Peyer's patch (tissue), 4 donors: ENCODE data around the gene AKAP6. TPM values are rescaled to one million over a fixed set of nuclear protein-coding genes. Genes with fewer than 3 reads are reported as not detected.
"Not testable (repeated sequence)": the region's sequence is repeated elsewhere in the genome, so short reads cannot be mapped to it uniquely, and the experiment has no call there.

Experiments
- DNase-seq, 3 donors: peaks; one replicate each; pipeline ENCODE4 v3.0.0-alpha.2; 2017 to 2019
- H3K27ac ChIP-seq, 4 donors: fragments of 200-600 bp; sonication (generic); one replicate each; pipeline ENCODE4 v1.5.1; 2016 to 2019
- H3K27me3 ChIP-seq, 2 donors: fragments of 200-600 bp; sonication (generic); one replicate each; pipeline ENCODE4 v1.5.1; 2019
- H3K36me3 ChIP-seq, 3 donors: fragments of 200-600 bp; sonication (generic); one replicate each; pipeline ENCODE4 v1.5.1; 2016 to 2019
- H3K4me1 ChIP-seq, 4 donors: fragments of 200-600 bp; sonication (generic); one replicate each; pipeline ENCODE4 v1.5.1; 2016 to 2019
- H3K4me3 ChIP-seq, 4 donors: fragments of 200-600 bp; sonication (generic); 1 replicate in 3 of 4; 2 replicates in 1 of 4; pipeline ENCODE4 v1.5.1; 2016 to 2019; ENCODE audit warnings: mild to moderate bottlenecking in 1 of 4
- H3K9me3 ChIP-seq, 4 donors: fragments of 200-600 bp; sonication (generic); one replicate each; pipeline ENCODE4 v1.5.1; 2016 to 2019; ENCODE audit warnings: mild to moderate bottlenecking in 1 of 4
- POLR2A ChIP-seq, 2 donors: fragments of 450-650 bp; IDR thresholded peaks; one replicate each; pipeline ENCODE4 v1.5.1; 2017; ENCODE audit warnings: antibody characterized with exemption in 2 of 2, mild to moderate bottlenecking in 2 of 2, moderate library complexity in 2 of 2
- total RNA-seq, 4 donors: library from RNA; depleted of rRNA; stranded (reverse); fragments of >200 nt; gene quantifications; one replicate each; pipeline ENCODE4 v1.1.0, GENCODE V29; 2016
- TF ChIP-seq, protein P1 (sequence below), 6 experiments: fragments of 450-650 bp in 4 of 6; fragments of 200-600 bp in 2 of 6; sonication (generic) in 1 of 6; IDR thresholded peaks; one replicate each; pipeline ENCODE4 v1.5.1; 2017 to 2019; ENCODE audit warnings: antibody characterized with exemption in 6 of 6, mild to moderate bottlenecking in 3 of 6, moderate library complexity in 1 of 6

The AKAP6 gene
- total RNA-seq, 4 donors from 2014 or later: 7.6 to 21.5 (median 12.2) TPM

DNA sequence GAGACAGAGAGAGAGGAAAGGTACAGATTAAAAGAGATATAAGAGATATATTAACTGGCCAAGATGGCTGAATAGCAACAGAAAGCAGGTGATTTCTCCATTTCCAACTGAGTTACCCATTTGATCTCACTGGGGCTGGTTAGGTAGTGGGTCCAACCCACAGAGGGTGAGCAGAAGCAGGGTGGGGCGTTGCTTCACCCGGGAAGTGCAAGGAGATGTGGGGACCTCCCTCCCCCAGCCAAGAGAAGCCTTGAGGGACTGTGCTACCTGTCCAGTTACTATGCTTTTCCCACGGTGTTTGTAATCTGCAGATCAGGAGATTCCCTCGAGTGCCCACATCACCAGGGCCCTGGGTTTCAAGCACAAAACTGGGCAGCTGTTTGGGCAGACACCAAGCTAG, 131.2 kb downstream of the AKAP6 start:
- H3K4me3 ChIP-seq: no peak overlapping the region
- no peak for TF ChIP-seq POLR2A (IDR thresholded peaks at IDR 0.05)
- TF ChIP-seq, protein P1, sequence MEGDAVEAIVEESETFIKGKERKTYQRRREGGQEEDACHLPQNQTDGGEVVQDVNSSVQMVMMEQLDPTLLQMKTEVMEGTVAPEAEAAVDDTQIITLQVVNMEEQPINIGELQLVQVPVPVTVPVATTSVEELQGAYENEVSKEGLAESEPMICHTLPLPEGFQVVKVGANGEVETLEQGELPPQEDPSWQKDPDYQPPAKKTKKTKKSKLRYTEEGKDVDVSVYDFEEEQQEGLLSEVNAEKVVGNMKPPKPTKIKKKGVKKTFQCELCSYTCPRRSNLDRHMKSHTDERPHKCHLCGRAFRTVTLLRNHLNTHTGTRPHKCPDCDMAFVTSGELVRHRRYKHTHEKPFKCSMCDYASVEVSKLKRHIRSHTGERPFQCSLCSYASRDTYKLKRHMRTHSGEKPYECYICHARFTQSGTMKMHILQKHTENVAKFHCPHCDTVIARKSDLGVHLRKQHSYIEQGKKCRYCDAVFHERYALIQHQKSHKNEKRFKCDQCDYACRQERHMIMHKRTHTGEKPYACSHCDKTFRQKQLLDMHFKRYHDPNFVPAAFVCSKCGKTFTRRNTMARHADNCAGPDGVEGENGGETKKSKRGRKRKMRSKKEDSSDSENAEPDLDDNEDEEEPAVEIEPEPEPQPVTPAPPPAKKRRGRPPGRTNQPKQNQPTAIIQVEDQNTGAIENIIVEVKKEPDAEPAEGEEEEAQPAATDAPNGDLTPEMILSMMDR (IDR thresholded peaks at IDR 0.05): no peak
- H3K27me3 ChIP-seq: no peaks in the 10 kb centered on the region
- no peak overlapping the region for H3K27ac ChIP-seq
- no peaks in the 10 kb centered on the region for H3K4me1 ChIP-seq
- no peaks in the 10 kb centered on the region for H3K36me3 ChIP-seq
- no peaks in the 10 kb centered on the region for H3K9me3 ChIP-seq
- no peak for DNase-seq

- H3K9me3 ChIP-seq, H3K4me3 ChIP-seq, H3K27me3 ChIP-seq, H3K4me1 ChIP-seq, DNase-seq, H3K27ac ChIP-seq, H3K36me3 ChIP-seq: not testable (repeated sequence)
These were observed 133.5 kb downstream of the AKAP6 start for GRCh38 chr14:32462553-32462952.

- Histone ChIP-seq H3K4me3 (no peak overlapping the region), H3K36me3 (no peaks in the 10 kb centered on the region), H3K27ac (peak overlapping the region in 1 of 4 donors; percentile 37), H3K4me1 (no peaks in the 10 kb centered on the region), H3K9me3 (no peaks in the 10 kb centered on the region), H3K27me3 (no peaks in the 10 kb centered on the region)
- no peak for DNase-seq
- no peak for TF ChIP-seq POLR2A (IDR thresholded peaks at IDR 0.05)
- TF ChIP-seq, protein P1 (IDR thresholded peaks at IDR 0.05): no peak
These were observed 139.9 kb downstream of the AKAP6 start for GRCh38 chr14:32468955-32469354.

GRCh38 chr14:32469388-32470160, 140.5 kb downstream of the AKAP6 start:
- no peak for DNase-seq
- Histone ChIP-seq H3K9me3 (no peaks in the 10 kb centered on the region), H3K4me1 (no peaks in the 10 kb centered on the region), H3K27me3 (no peaks in the 10 kb centered on the region), H3K36me3 (no peaks in the 10 kb centered on the region), H3K4me3 (no peak overlapping the region), H3K27ac (peak overlapping the region in 1 of 4 donors; percentile 37)
- TF ChIP-seq, protein P1 (IDR thresholded peaks at IDR 0.05): peak in 5 of 6 experiments; percentile 7 to 77 (median 66)
- no peak for TF ChIP-seq POLR2A (IDR thresholded peaks at IDR 0.05)

GRCh38 chr14:32470161-32470715, 141.1 kb downstream of the AKAP6 start:
- Histone ChIP-seq H3K27me3 (no peaks in the 10 kb centered on the region), H3K4me3 (no peak overlapping the region), H3K36me3 (no peaks in the 10 kb centered on the region), H3K9me3 (no peaks in the 10 kb centered on the region), H3K4me1 (no peaks in the 10 kb centered on the region), H3K27ac (peak overlapping the region in 1 of 4 donors; percentile 4)
- TF ChIP-seq, protein P1 (IDR thresholded peaks at IDR 0.05): no peak
- TF ChIP-seq POLR2A (IDR thresholded peaks at IDR 0.05): no peak
- DNase-seq: no peak

- no peak for DNase-seq
- Histone ChIP-seq H3K9me3 (no peaks in the 10 kb centered on the region), H3K36me3 (no peaks in the 10 kb centered on the region), H3K27ac (peak overlapping the region in 1 of 4 donors; percentile 46), H3K4me3 (no peak overlapping the region), H3K27me3 (no peaks in the 10 kb centered on the region), H3K4me1 (no peaks in the 10 kb centered on the region)
- no peak for TF ChIP-seq POLR2A (IDR thresholded peaks at IDR 0.05)
- TF ChIP-seq, protein P1 (IDR thresholded peaks at IDR 0.05): no peak
These were observed 142.1 kb downstream of the AKAP6 start for GRCh38 chr14:32471181-32471580.
